ENCODE results near the gene PAPSS1.
A peak's percentile ranks its signal among the peaks of the same experiment; 100 is the strongest.

Gene PAPSS1

DNA sequence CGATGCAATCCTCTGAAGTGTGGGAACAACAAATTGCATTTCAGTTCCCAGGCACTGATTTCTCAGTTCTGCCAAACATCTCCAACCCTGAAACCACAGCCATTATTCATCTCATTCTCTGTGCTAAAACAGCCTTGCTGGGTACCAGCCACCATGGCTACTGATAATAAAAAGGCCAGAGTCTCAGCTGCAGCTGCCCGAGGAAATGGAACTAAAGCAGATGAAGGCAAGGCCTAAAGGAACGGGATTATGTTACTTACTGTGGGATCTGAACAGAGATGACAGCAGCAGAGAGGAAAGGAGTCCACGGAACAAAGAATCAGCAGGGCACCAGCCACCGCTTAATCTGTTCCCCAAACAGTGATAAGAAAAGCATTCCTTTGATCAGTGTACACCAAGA, 155.7 kb downstream of the PAPSS1 start:
- peak; percentile 56 for DNase-seq (ENCODE audit: low spot score)
- Histone ChIP-seq H3K36me3 (replicated peaks in 1 of 2; ENCODE audit: control insufficient read depth in 2 of 2, insufficient read depth in 2 of 2, low read length in 2 of 2) (no peaks in the 10 kb centered on the region), H3K27ac (replicated peaks; ENCODE audit: low read length) (peak overlapping the region; percentile 51), H4K91ac (ENCODE audit: low read depth, low read length, poor library complexity) (no peak overlapping the region), H2BK5ac (ENCODE audit: low read length) (no peak overlapping the region), H4K8ac (ENCODE audit: low read depth, low read length) (no peak overlapping the region), H3K23ac (ENCODE audit: low read depth, low read length, poor library complexity) (no peak overlapping the region), H3K4me3 (ENCODE audit: low read length in 2 of 2) (no peak overlapping the region), H2BK15ac (ENCODE audit: low read length) (no peak overlapping the region), H3K4me1 (ENCODE audit: control insufficient read depth in 2 of 2, insufficient read depth in 1 of 2, low read depth in 1 of 2, low read length in 2 of 2) (peaks cover 4 to 7% of the 10 kb centered on the region in 2 donors), H3K14ac (ENCODE audit: low read length) (no peak overlapping the region), H2AK5ac (ENCODE audit: low read depth, low read length) (no peak overlapping the region), H3K9ac (ENCODE audit: low read depth, low read length, poor library complexity) (no peak overlapping the region), H3K79me1 (ENCODE audit: low read depth, low read length) (no peaks in the 10 kb centered on the region), H3K27me3 (ENCODE audit: control insufficient read depth in 3 of 3, insufficient read depth in 3 of 3, low read depth in 1 of 3, low read length in 3 of 3) (no peaks in the 10 kb centered on the region), H3K4ac (ENCODE audit: low read length) (no peak overlapping the region), H2BK12ac (ENCODE audit: low read length) (no peak overlapping the region), H3K4me2 (ENCODE audit: insufficient read depth, low read length, poor library complexity, severe bottlenecking) (no peak overlapping the region), H3K18ac (ENCODE audit: low read length) (no peak overlapping the region), H3K9me3 (replicated peaks in 1 of 2; ENCODE audit: control insufficient read depth in 2 of 2, insufficient read depth in 1 of 2, low read depth in 1 of 2, low read length in 2 of 2) (no peaks in the 10 kb centered on the region), H2BK120ac (ENCODE audit: low read depth, low read length) (no peak overlapping the region), H2AFZ (ENCODE audit: low read length) (peak overlapping the region; percentile 79)
- no CpG with 5 or more reads among the region's 5 CpGs for WGBS, 2 donors (ENCODE audit: extremely low coverage in 2 of 2, insufficient read length in 2 of 2, insufficient replicate concordance in 1 of 2)
